ENCODE data around the gene FAP. TPM values are rescaled to one million over a fixed set of nuclear protein-coding genes. Genes with fewer than 3 reads are reported as not detected.
A peak's percentile ranks its signal among the peaks of the same experiment; 100 is the strongest.

Gene FAP
- total RNA-seq, 1 donor from 2014 or later = 0.20 TPM

DNA sequence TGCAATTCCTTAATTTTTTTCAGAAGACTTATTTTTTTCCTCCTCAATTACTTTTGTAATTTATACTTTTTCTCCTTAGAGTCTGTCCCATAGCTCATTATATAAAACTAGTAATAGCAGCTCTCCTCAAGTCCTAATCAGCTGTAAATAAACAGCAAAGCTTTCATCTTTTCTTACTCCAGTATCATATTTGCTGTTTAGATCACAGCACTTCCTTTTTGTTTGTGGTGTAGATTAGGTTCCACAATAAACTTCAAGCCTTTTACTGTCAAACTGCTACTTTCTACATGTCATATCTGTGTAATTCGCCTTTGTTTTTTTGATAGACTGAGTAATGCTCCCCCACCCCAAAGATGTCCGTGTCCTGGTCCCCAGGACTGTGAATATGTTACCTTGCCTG, 116.7 kb downstream of the FAP start:
- DNase-seq (ENCODE audit: low read depth in 2 of 2) = no peak

DNA sequence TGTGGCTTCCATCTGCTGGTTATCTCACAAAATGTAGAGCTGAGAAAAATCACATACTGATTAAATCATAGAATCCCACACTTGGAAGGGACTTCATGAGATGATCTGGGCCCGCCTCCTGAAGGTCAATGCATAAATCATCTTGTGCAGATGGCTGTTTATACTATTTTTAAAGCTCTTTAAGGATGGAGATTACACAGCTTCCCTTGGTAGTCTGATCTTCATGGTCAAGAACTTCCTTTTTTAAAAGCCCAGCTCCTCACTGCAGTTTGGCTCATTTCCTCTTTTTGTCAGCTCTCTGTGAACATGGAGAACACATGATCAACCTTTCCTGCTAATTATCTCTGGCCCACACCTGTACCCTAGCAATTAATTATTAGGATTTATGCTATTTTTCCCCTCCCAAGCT, 117.1 kb downstream of the FAP start:
- DNase-seq (ENCODE audit: low read depth in 2 of 2) = peak in 1 of 2 donors; percentile 82

DNA sequence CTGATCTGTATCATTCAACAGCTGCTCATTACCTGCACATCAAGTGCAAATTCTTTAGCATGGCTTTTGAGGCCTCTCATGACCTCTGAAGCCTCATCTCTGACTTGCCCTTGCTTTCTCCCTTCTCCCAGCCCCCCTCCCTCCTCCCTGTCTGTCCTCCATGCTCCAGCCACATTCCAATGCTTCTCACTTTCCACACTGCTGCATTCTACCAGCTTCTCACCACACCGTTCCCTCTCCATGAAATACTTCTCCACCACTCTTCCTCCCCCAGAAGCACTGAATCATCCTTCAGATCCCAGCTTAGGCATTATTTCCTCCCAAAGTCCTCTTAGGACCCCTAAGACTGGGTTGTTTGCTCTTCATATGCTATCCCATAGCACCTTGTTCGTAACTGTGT, 118.1 kb downstream of the FAP start:
- no peak for DNase-seq (ENCODE audit: low read depth in 2 of 2)

DNA sequence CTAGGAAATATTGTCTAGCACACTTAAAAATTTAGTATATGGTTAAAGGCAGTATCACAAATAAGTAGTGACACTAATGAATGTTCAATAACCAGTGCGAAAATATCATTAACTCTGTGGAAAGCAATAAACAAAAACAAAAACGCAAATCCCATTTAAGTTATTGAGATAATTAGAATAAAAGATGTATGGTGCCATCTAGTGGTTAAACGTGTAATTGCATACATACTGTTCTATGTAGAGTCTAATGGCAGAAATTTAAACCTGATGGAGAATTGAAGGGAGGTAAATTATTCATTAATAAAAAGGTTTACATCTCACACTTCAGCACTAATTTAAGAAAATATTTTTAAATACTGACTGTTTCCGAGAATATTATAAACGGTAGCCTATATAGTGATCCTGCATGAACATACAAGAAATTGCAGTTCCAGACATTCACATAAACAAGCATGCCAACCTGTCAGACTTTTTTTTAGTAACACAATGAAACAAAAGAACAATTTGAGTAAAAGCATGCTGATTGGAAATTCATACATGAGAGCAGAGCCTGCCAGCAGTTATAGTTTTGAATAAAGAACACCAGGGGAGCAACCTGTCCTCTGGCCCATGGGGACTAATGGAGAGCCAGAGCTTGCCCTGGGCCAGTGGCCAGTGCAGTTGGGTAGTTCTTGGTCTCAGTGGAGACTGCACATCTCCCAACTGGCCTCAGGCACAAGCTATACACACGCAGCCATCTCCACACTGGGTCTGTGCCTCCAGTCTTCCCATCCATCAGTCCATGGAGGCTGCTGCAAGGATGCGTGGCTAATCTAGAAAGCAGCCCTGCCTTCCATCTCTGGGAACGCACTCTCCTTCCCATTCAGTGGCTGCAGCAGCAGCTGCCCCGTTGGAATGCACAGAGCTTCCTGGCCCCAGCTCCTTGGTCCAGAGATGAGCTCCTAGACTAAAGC, 119.2 kb downstream of the FAP start:
- DNase-seq (ENCODE audit: low read depth in 2 of 2) = peak; percentile 71 to 80

Other genes with a start within 250 kb of the FAP start
- gene DPP4, start 169.2 kb downstream of the FAP start, total RNA-seq = 49.5 and 79.6 TPM in 2 replicates
- not detected in 2 replicates for gene GCG, start 91.2 kb downstream of the FAP start, total RNA-seq
- gene IFIH1, start 75.2 kb upstream of the FAP start, total RNA-seq = 4.1 and 6.3 TPM in 2 replicates
- gene GCA, start 100.7 kb upstream of the FAP start, total RNA-seq = 2.2 and 5.4 TPM in 2 replicates

Data from lung microvascular endothelial cell (primary cell).